ENCODE data around the gene RAB9A. TPM values are rescaled to one million over a fixed set of nuclear protein-coding genes. Genes with fewer than 3 reads are reported as not detected.

Gene RAB9A
- total and polyA plus RNA-seq, 2 of the 8 experiments (the other 6 are each of a cell fraction or from before 2014, with no cell fraction given), result 21.8 to 34.0 TPM

- ChIA-PET POLR2A (ENCODE audit: partially characterized antibody) (no interaction called here), CTCF (ENCODE audit: partially characterized antibody) (interaction anchor here (1.5 to 1.7 kb wide), 2 partner anchors 8 to 248 kb away, joined by 4 to 8 read pairs; no protein-coding TSS in a partner anchor)
- no peak overlapping the region for H2BK12ac ChIP-seq (ENCODE audit: low read depth, low read length)
- H2BK5ac ChIP-seq (ENCODE audit: low read depth, low read length), result no peak overlapping the region
- no peak overlapping the region for H3K27ac ChIP-seq (ENCODE audit: low read depth, low read length)
- no peak overlapping the region for H2AFZ ChIP-seq (ENCODE audit: low read length)
- no peak overlapping the region for H3K9ac ChIP-seq (replicated peaks in 1 of 4; ENCODE audit: extremely low read depth in 1 of 4, low read depth in 3 of 4, low read length in 3 of 4)
- no peak overlapping the region for H2BK20ac ChIP-seq (ENCODE audit: low read length)
- H3K18ac ChIP-seq (ENCODE audit: extremely low read depth, low read length), result no peak overlapping the region
- H4K5ac ChIP-seq (ENCODE audit: insufficient read length, low read depth, low read length), result no peak overlapping the region
- no peak for DNase-seq (ENCODE audit: low read depth in 1 of 2, low spot score in 2 of 2)
- H4K8ac ChIP-seq (ENCODE audit: extremely low read depth, insufficient read depth, low read length), result no peak overlapping the region
- TF ChIP-seq TCF12 (IDR thresholded peaks at IDR 0.05; ENCODE audit: low read depth, low read length) (no peak), ZNF274 (IDR thresholded peaks at IDR 0.05; ENCODE audit: borderline replicate concordance, extremely low read depth, low read length) (no peak), BACH1 (IDR thresholded peaks at IDR 0.05; ENCODE audit: low read length) (no peak), SP4 (IDR thresholded peaks at IDR 0.05; ENCODE audit: low read length) (no peak), KDM4A (IDR thresholded peaks at IDR 0.05; ENCODE audit: low read depth, low read length, severe bottlenecking) (no peak), HDAC6 (IDR thresholded peaks at IDR 0.05; ENCODE audit: low read depth, low read length) (no peak), NRF1 (IDR thresholded peaks at IDR 0.05; ENCODE audit: low read depth, low read length) (no peak)
- H3K27me3 ChIP-seq (replicated peaks in 1 of 4; ENCODE audit: control insufficient read depth in 3 of 4, extremely low read depth in 1 of 4, insufficient read depth in 3 of 4, low read length in 3 of 4), result no peaks in the 10 kb centered on the region
- H3K4me2 ChIP-seq (ENCODE audit: insufficient read depth in 1 of 2, low read depth in 2 of 2, low read length in 2 of 2), result no peak overlapping the region
- H4K91ac ChIP-seq (replicated peaks; ENCODE audit: insufficient read length, low read length), result no peak overlapping the region
- H3K23me2 ChIP-seq (ENCODE audit: low read depth, low read length), result no peaks in the 10 kb centered on the region
- FAIRE-seq, result no peak
- 86% methylated on average over 1 of the region's 1 CpG; no CpG with 5 or more reads in 1 of the 2 experiments for WGBS, 2 experiments (ENCODE audit: extremely low coverage in 1 of 2, insufficient coverage in 1 of 2, insufficient read length in 1 of 2, insufficient replicate concordance in 2 of 2, low coverage in 1 of 2, low lambda C conversion rate in 2 of 2, missing lambda C conversion rate in 1 of 2)
- H3K36me3 ChIP-seq (ENCODE audit: control insufficient read depth in 2 of 4, insufficient read depth in 4 of 4, low read length in 3 of 4), result peaks cover 0 to 59% (median 16%) of the 10 kb centered on the region in 4 experiments; a peak in 7 of 8 replicates
- H4K20me1 ChIP-seq (replicated peaks in 1 of 2; ENCODE audit: control insufficient read depth in 1 of 2, insufficient read depth in 2 of 2, low read length in 2 of 2), result no peaks in the 10 kb centered on the region
- no peak overlapping the region for H3K14ac ChIP-seq (ENCODE audit: insufficient read length)
- no peaks in the 10 kb centered on the region for H3K79me1 ChIP-seq (ENCODE audit: low read depth, low read length)
- H3K9me3 ChIP-seq (ENCODE audit: insufficient read depth in 2 of 2, low read depth in 1 of 2, low read length in 1 of 2), result no peaks in the 10 kb centered on the region
- no peaks in the 10 kb centered on the region for H3K79me2 ChIP-seq (ENCODE audit: control insufficient read depth in 1 of 2, insufficient read depth in 2 of 2, low read length in 2 of 2)
- H3K4me1 ChIP-seq (replicated peaks in 1 of 4; ENCODE audit: control insufficient read depth in 3 of 4, insufficient read depth in 4 of 4, low read length in 3 of 4), result peaks cover 0 to 2% (median 0%) of the 10 kb centered on the region in 4 experiments; a peak in 1 of 7 replicates
- no peak overlapping the region for H3K4ac ChIP-seq (replicated peaks; ENCODE audit: insufficient read length, low read depth, low read length)
- no peak overlapping the region for H2BK120ac ChIP-seq (replicated peaks; ENCODE audit: low read depth, low read length)
- no peak overlapping the region for H2BK15ac ChIP-seq (ENCODE audit: low read length)
- no peak overlapping the region for H3K56ac ChIP-seq (replicated peaks; ENCODE audit: insufficient read length, low read depth, low read length)
- H3K23ac ChIP-seq (ENCODE audit: insufficient read length), result no peak overlapping the region
- no peak overlapping the region for H3K4me3 ChIP-seq (ENCODE audit: extremely low read depth in 1 of 4, insufficient read depth in 2 of 4, low read depth in 3 of 4, low read length in 4 of 4)
- H2AK5ac ChIP-seq (ENCODE audit: low read depth, low read length), result no peak overlapping the region
These were observed 65.8 kb downstream of the RAB9A start for GRCh38 chrX:13754765-13755164.

Measured in H1 (cell line).